HG02938 (cell line): ENCODE data around the gene PCNT.

Experiments
- ATAC-seq: cut with Tn5 transposase; IDR thresholded peaks from one replicate; pipeline ENCODE4 v1.9.1; 2021; ENCODE audit warnings: mild to moderate bottlenecking, moderate library complexity; ENCODE audit not compliant: unreplicated experiment

PCNT gene

GRCh38 chr21:46334351-46335140 is 10.6 kb downstream of the PCNT start:
- no peak for ATAC-seq

GRCh38 chr21:46336603-46337002 is 12.6 kb downstream of the PCNT start:
- no peak for ATAC-seq

GRCh38 chr21:46340998-46341397 is 17.0 kb downstream of the PCNT start:
- ATAC-seq = no peak

- no peak for ATAC-seq
These were observed 20.4 kb downstream of the PCNT start for GRCh38 chr21:46344219-46344915.

- ATAC-seq = no peak
These were observed 21.9 kb downstream of the PCNT start for GRCh38 chr21:46345861-46346260.

GRCh38 chr21:46346296-46347202 is 22.6 kb downstream of the PCNT start:
- ATAC-seq = no peak

GRCh38 chr21:46347203-46347550 is 23.2 kb downstream of the PCNT start:
- ATAC-seq = no peak

- ATAC-seq = no peak
These were observed 23.9 kb downstream of the PCNT start for GRCh38 chr21:46347791-46348381.

GRCh38 chr21:46349134-46349760 is 25.3 kb downstream of the PCNT start:
- no peak for ATAC-seq

- no peak for ATAC-seq
These were observed 26.6 kb downstream of the PCNT start for GRCh38 chr21:46350571-46350970.

- no peak for ATAC-seq
These were observed 27.0 kb downstream of the PCNT start for GRCh38 chr21:46350981-46351380.

GRCh38 chr21:46351476-46352163 is 27.7 kb downstream of the PCNT start:
- ATAC-seq = no peak

GRCh38 chr21:46352164-46352515 is 28.2 kb downstream of the PCNT start:
- ATAC-seq = no peak

GRCh38 chr21:46352913-46353312 is 29.0 kb downstream of the PCNT start:
- ATAC-seq = no peak

- no peak for ATAC-seq
These were observed 30.1 kb downstream of the PCNT start for GRCh38 chr21:46354046-46354445.

- ATAC-seq = no peak
These were observed 30.6 kb downstream of the PCNT start for GRCh38 chr21:46354518-46354917.

GRCh38 chr21:46355161-46356004 is 31.4 kb downstream of the PCNT start:
- no peak for ATAC-seq

- no peak for ATAC-seq
These were observed 32.0 kb downstream of the PCNT start for GRCh38 chr21:46356005-46356338.
